IMR-90 (cell line): ENCODE data around the gene PRRX1. TPM values are rescaled to one million over a fixed set of nuclear protein-coding genes. Genes with fewer than 3 reads are reported as not detected.

Experiments used
- ATAC-seq: fragments of 200-7000 bp; cut with Tn5 transposase; 2 replicates; pipeline ENCODE4 v1.9.1; 2020; ENCODE audit warnings: low read depth, mild to moderate bottlenecking, moderate library complexity
- BruUV-seq: library from RNA; stranded (reverse); fragments of 400-500 nt; replicated peaks from 2 replicates; lab custom pipeline; 2021; lab: Mats Ljungman, UMichigan
- CTCF ChIA-PET: fragments of 300-600 bp; formaldehyde crosslinking; extraction: SDS; loops from one replicate; lab custom pipeline; 2021; ENCODE audit warnings: antibody characterized with exemption; lab: Yijun Ruan, JAX
- POLR2A ChIA-PET: fragments of 300-600 bp; sonication (Branson Sonifier 250); formaldehyde crosslinking; loops from one replicate; lab custom pipeline; 2022; ENCODE audit warnings: antibody characterized with exemption; ENCODE audit not compliant: unreplicated experiment; lab: Charles Lee
- DNase-seq: peaks from one replicate; pipeline ENCODE4 v3.0.0; 2013
- H2AFZ ChIP-seq: replicated peaks from 2 replicates; pipeline ENCODE3; 2013; ENCODE audit warnings: low read length, mild to moderate bottlenecking; ENCODE audit not compliant: poor library complexity
- H2AK5ac ChIP-seq: 2 replicates; pipeline ENCODE4 v1.6.1; 2013; ENCODE audit warnings: low read depth, low read length, inconsistent platforms
- H2AK9ac ChIP-seq: replicated peaks from 2 replicates; pipeline ENCODE3; 2013; ENCODE audit warnings: mild to moderate bottlenecking, low read depth, low read length, moderate library complexity; ENCODE audit not compliant: poor library complexity
- H2BK120ac ChIP-seq: 2 replicates; pipeline ENCODE4 v1.6.1; 2013; ENCODE audit warnings: low read depth, low read length, inconsistent platforms
- H2BK15ac ChIP-seq: 3 replicates; pipeline ENCODE4 v1.6.1; 2013; ENCODE audit warnings: low read depth, low read length, inconsistent platforms
- H2BK20ac ChIP-seq: 2 replicates; pipeline ENCODE4 v1.6.1; 2013; ENCODE audit warnings: low read depth, mild to moderate bottlenecking, inconsistent platforms, low read length, moderate library complexity
- H2BK5ac ChIP-seq: 2 replicates; pipeline ENCODE4 v1.6.1; 2013; ENCODE audit warnings: mild to moderate bottlenecking, low read depth, low read length, inconsistent platforms; ENCODE audit not compliant: poor library complexity, severe bottlenecking
- H3K14ac ChIP-seq: replicated peaks from 2 replicates; pipeline ENCODE4 v1.6.1; 2013; ENCODE audit warnings: low read depth, low read length, inconsistent platforms
- H3K18ac ChIP-seq: 2 replicates; pipeline ENCODE4 v1.6.1; 2013; ENCODE audit warnings: low read depth, low read length, control low read depth
- H3K23ac ChIP-seq: 2 replicates; pipeline ENCODE4 v1.6.1; 2013; ENCODE audit warnings: low read depth, low read length, inconsistent platforms
- H3K27ac ChIP-seq: 2 replicates; pipeline ENCODE4 v1.5.1; 2013; ENCODE audit warnings: mild to moderate bottlenecking, control low read depth, low read length; ENCODE audit not compliant: insufficient read depth
- H3K27me3 ChIP-seq: 2 replicates; pipeline ENCODE4 v1.6.1; 2013; ENCODE audit warnings: low read length; ENCODE audit not compliant: control insufficient read depth, insufficient read depth
- H3K36me3 ChIP-seq: 2 replicates; pipeline ENCODE4 v1.6.1; 2013; ENCODE audit warnings: low read length, mixed read lengths; ENCODE audit not compliant: control insufficient read depth, insufficient read depth
- H3K4ac ChIP-seq: 2 replicates; pipeline ENCODE4 v1.6.1; 2013; ENCODE audit warnings: low read depth, low read length, inconsistent platforms
- H3K4me1 ChIP-seq: 2 replicates; pipeline ENCODE4 v1.6.1; 2013; ENCODE audit warnings: low read length, mixed read lengths; ENCODE audit not compliant: control insufficient read depth, insufficient read depth
- H3K4me2 ChIP-seq: 2 replicates; pipeline ENCODE4 v1.6.1; 2013; ENCODE audit warnings: low read depth, mild to moderate bottlenecking, control low read depth, low read length, moderate library complexity
- H3K4me3 ChIP-seq: 2 replicates; pipeline ENCODE4 v1.5.1; 2013; ENCODE audit warnings: low read depth, mild to moderate bottlenecking, control low read depth, low read length, moderate library complexity; ENCODE audit not compliant: insufficient read depth
- H3K56ac ChIP-seq: 2 replicates; pipeline ENCODE4 v1.6.1; 2013; ENCODE audit warnings: low read length, inconsistent platforms; ENCODE audit not compliant: insufficient read depth; ENCODE audit errors: extremely low read depth
- H3K79me1 ChIP-seq, 2 experiments: 2 replicates each; pipeline ENCODE4 v1.6.1; 2013; ENCODE audit warnings: low read length in 2 of 2, inconsistent platforms in 1 of 2, low read depth in 1 of 2
- H3K9ac ChIP-seq: 2 replicates; pipeline ENCODE4 v1.6.1; 2013; ENCODE audit warnings: low read depth, low read length, control low read depth
- H3K9me1 ChIP-seq: 2 replicates; pipeline ENCODE4 v1.6.1; 2013; ENCODE audit warnings: low read length, inconsistent platforms; ENCODE audit not compliant: insufficient read depth
- H3K9me3 ChIP-seq: 2 replicates; pipeline ENCODE4 v1.6.1; 2013; ENCODE audit warnings: low read length; ENCODE audit not compliant: control insufficient read depth, insufficient read depth
- H4K20me1 ChIP-seq: 2 replicates; pipeline ENCODE4 v1.6.1; 2013; ENCODE audit warnings: low read length, inconsistent platforms; ENCODE audit not compliant: insufficient read depth
- H4K5ac ChIP-seq: 2 replicates; pipeline ENCODE4 v1.6.1; 2013; ENCODE audit warnings: mild to moderate bottlenecking, low read depth, low read length, control low read depth
- H4K8ac ChIP-seq, 2 experiments: 2 replicates each; pipeline ENCODE4 v1.6.1; 2013; ENCODE audit warnings: low read depth in 2 of 2, low read length in 2 of 2, control low read depth in 1 of 2, inconsistent platforms in 1 of 2
- H4K91ac ChIP-seq: 2 replicates; pipeline ENCODE4 v1.6.1; 2013; ENCODE audit warnings: low read depth, low read length, inconsistent platforms; ENCODE audit not compliant: insufficient read depth
- BHLHE40 ChIP-seq: fragments of 150-350 bp; IDR thresholded peaks from 2 replicates; pipeline ENCODE4 v1.6.1; 2016; ENCODE audit warnings: mild to moderate bottlenecking, low read depth, low read length
- CEBPB ChIP-seq: IDR thresholded peaks from 2 replicates; pipeline ENCODE4 v1.6.1; 2012; ENCODE audit warnings: low read depth, low read length, improper control_type of control experiment
- CHD1 ChIP-seq: IDR thresholded peaks from 2 replicates; pipeline ENCODE4 v1.6.1; 2012; ENCODE audit warnings: low read depth, low read length, improper control_type of control experiment
- FOS ChIP-seq: fragments of 150-350 bp; IDR thresholded peaks from 2 replicates; pipeline ENCODE4 v1.6.1; 2016; ENCODE audit warnings: low read depth, low read length
- MAFK ChIP-seq: IDR thresholded peaks from 2 replicates; pipeline ENCODE4 v1.6.1; 2012; ENCODE audit warnings: low read depth, low read length, improper control_type of control experiment
- MAZ ChIP-seq: IDR thresholded peaks from 2 replicates; pipeline ENCODE4 v1.6.1; 2012; ENCODE audit warnings: low read depth, mild to moderate bottlenecking, low read length, improper control_type of control experiment, moderate library complexity, borderline replicate concordance
- NFE2L2 ChIP-seq: fragments of 150-350 bp; IDR thresholded peaks from 2 replicates; pipeline ENCODE4 v1.6.1; 2016; ENCODE audit warnings: low read depth, mild to moderate bottlenecking, low read length
- POLR2A ChIP-seq: IDR thresholded peaks from 2 replicates; pipeline ENCODE4 v1.6.1; 2012; ENCODE audit warnings: mild to moderate bottlenecking, low read depth, low read length
- RAD21 ChIP-seq: IDR thresholded peaks from 2 replicates; pipeline ENCODE4 v1.6.1; 2012; ENCODE audit warnings: low read length, improper control_type of control experiment
- RCOR1 ChIP-seq: IDR thresholded peaks from 2 replicates; pipeline ENCODE4 v1.6.1; 2012; ENCODE audit warnings: mild to moderate bottlenecking, low read length, improper control_type of control experiment; ENCODE audit not compliant: insufficient replicate concordance
- RFX5 ChIP-seq: IDR thresholded peaks from 2 replicates; pipeline ENCODE4 v1.8.0; 2012; ENCODE audit warnings: low read depth, mild to moderate bottlenecking, low read length, moderate library complexity
- SMC3 ChIP-seq: fragments of 150-350 bp; IDR thresholded peaks from 2 replicates; pipeline ENCODE4 v1.6.1; 2016; ENCODE audit warnings: low read depth, mild to moderate bottlenecking, antibody characterized with exemption, low read length, moderate library complexity
- whole genome bisulfite sequencing, 2 experiments: methylation state at CpG; one replicate each; pipeline versions ENCODE4 v1.1.5 to v1.1.7; 2013; ENCODE audit warnings: missing lambda C conversion rate in 2 of 2; ENCODE audit not compliant: insufficient read length in 1 of 2; ENCODE audit errors: extremely low coverage in 2 of 2; 5-methylcytosine and 5-hydroxymethylcytosine counted together
- dilution Hi-C: fragments of 300-500 bp; cut with HindIII; formaldehyde crosslinking; loops from one replicate; pipeline ENCODE4 v1.14.3; 2018; ENCODE audit warnings: low sequenced_read_pairs; ENCODE audit not compliant: unreplicated experiment
- in situ Hi-C: fragments of 300-500 bp; cut with MboI; formaldehyde crosslinking; loops from 3 replicates; pipeline ENCODE4 v1.14.3; 2019; ENCODE audit warnings: low sequenced_read_pairs, inconsistent platforms, mixed read lengths
- intact Hi-C: fragments of 100-400 bp; cut with micrococcal nuclease; formaldehyde crosslinking; loops from 2 replicates; pipeline ENCODE4 v1.10.0; 2022
- polyA plus RNA-seq, 3 experiments: library from polyadenylated mRNA; depleted of rRNA; stranded (reverse); fragments of >200 nt; gene quantifications; 2 replicates each; pipeline ENCODE4 v1.2.3, GENCODE V29; 2012; ENCODE audit warnings: low replicate concordance in 1 of 3
- total RNA-seq: library from RNA; depleted of rRNA; stranded (reverse); fragments of >200 nt; gene quantifications from 2 replicates; pipeline ENCODE4 v1.2.3, GENCODE V29; 2012
- TF ChIP-seq, protein P1 (sequence below): fragments of 150-350 bp; IDR thresholded peaks from 2 replicates; pipeline ENCODE4 v1.6.1; 2017; ENCODE audit warnings: mild to moderate bottlenecking, antibody characterized with exemption, low read length, low read depth
- TF ChIP-seq, protein P2 (sequence below): fragments of 150-350 bp; IDR thresholded peaks from 2 replicates; pipeline ENCODE4 v1.6.1; 2016; ENCODE audit warnings: low read depth, mild to moderate bottlenecking, low read length, moderate library complexity, borderline replicate concordance
- TF ChIP-seq, protein P3 (sequence below): conservative IDR thresholded peaks from 2 replicates; pipeline ENCODE4 v1.5.1; 2012; ENCODE audit warnings: mild to moderate bottlenecking, low read depth, low read length, improper control_type of control experiment

PRRX1 gene
- total and polyA plus RNA-seq, 2 of the 4 experiments (the other 2 are of a cell fraction), result 50.0 to 65.4 TPM

DNA sequence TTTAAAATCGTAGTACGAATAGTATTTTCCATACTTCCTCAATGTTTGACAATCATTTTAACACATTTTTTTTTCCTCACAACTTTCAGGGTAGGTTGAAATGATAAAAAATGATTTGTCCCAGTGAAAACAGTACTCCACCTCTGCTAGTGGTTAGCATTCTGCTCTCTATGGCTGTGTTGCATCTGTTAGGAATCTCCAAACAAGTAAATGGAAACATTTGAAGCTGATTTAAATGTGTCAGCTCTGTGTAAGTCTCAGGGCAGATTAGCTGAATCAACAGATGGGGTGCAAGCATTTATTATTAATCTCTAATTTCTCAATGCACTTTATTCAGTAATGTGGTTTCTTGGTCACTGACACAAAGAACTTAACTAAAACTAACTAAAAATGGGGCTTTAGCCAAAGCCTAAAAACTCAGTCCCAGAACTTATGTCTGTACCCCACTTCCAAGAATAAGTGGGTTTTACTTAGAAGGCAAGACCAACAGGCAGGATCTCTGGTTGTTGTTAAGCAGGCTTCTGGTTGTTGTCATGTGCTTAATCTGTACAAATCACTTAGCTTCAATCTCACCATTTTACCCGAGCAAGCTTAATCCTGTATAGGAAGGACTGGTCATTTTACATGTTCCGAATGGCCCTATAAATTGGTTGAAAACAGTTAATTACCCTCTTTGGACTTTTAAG is 67.8 kb downstream of the PRRX1 start:
- CTCF ChIA-PET, result interaction anchor here (0.6 kb wide), 1 partner anchor 33 kb away, joined by 9 read pairs; no protein-coding TSS in a partner anchor
- TF ChIP-seq, protein P1, sequence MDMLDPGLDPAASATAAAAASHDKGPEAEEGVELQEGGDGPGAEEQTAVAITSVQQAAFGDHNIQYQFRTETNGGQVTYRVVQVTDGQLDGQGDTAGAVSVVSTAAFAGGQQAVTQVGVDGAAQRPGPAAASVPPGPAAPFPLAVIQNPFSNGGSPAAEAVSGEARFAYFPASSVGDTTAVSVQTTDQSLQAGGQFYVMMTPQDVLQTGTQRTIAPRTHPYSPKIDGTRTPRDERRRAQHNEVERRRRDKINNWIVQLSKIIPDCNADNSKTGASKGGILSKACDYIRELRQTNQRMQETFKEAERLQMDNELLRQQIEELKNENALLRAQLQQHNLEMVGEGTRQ, result no peak
- TF ChIP-seq FOS (no peak), CHD1 (no peak), RAD21 (no peak), MAZ (no peak), SMC3 (no peak), POLR2A (no peak), RCOR1 (no peak), CEBPB (no peak), BHLHE40 (no peak), RFX5 (no peak), NFE2L2 (no peak), MAFK (no peak)
- TF ChIP-seq, protein P2, sequence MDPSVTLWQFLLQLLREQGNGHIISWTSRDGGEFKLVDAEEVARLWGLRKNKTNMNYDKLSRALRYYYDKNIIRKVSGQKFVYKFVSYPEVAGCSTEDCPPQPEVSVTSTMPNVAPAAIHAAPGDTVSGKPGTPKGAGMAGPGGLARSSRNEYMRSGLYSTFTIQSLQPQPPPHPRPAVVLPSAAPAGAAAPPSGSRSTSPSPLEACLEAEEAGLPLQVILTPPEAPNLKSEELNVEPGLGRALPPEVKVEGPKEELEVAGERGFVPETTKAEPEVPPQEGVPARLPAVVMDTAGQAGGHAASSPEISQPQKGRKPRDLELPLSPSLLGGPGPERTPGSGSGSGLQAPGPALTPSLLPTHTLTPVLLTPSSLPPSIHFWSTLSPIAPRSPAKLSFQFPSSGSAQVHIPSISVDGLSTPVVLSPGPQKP, result no peak
- TF ChIP-seq, protein P3, sequence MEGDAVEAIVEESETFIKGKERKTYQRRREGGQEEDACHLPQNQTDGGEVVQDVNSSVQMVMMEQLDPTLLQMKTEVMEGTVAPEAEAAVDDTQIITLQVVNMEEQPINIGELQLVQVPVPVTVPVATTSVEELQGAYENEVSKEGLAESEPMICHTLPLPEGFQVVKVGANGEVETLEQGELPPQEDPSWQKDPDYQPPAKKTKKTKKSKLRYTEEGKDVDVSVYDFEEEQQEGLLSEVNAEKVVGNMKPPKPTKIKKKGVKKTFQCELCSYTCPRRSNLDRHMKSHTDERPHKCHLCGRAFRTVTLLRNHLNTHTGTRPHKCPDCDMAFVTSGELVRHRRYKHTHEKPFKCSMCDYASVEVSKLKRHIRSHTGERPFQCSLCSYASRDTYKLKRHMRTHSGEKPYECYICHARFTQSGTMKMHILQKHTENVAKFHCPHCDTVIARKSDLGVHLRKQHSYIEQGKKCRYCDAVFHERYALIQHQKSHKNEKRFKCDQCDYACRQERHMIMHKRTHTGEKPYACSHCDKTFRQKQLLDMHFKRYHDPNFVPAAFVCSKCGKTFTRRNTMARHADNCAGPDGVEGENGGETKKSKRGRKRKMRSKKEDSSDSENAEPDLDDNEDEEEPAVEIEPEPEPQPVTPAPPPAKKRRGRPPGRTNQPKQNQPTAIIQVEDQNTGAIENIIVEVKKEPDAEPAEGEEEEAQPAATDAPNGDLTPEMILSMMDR, result no peak

More for the DNA sequence above, 67.8 kb downstream of the PRRX1 start:
- peaks cover 14% of the 10 kb centered on the region for H3K36me3 ChIP-seq
- no peak overlapping the region for H2BK15ac ChIP-seq
- WGBS, 2 experiments, result 100% methylated on average over 1 of the region's 4 CpGs; no CpG with 5 or more reads in 1 of the 2 experiments
- no peak overlapping the region for H3K23ac ChIP-seq
- POLR2A ChIA-PET, result no interaction called here
- H3K4me2 ChIP-seq, result no peak overlapping the region
- no peaks in the 10 kb centered on the region for H3K27me3 ChIP-seq
- no peaks in the 10 kb centered on the region for H3K9me3 ChIP-seq
- H2AK5ac ChIP-seq, result no peak overlapping the region
- peaks cover 0 to 17% of the 10 kb centered on the region in 2 experiments; a peak in 2 of 4 replicates for H3K79me1 ChIP-seq
- DNase-seq, result no peak
- peaks cover 12% of the 10 kb centered on the region for H3K9me1 ChIP-seq
- H3K4ac ChIP-seq, result no peak overlapping the region
- no peak overlapping the region for H4K91ac ChIP-seq
- 0 out of 2 replicates have a peak overlapping the region, but pooled peaks have one; percentile 40 for H3K14ac ChIP-seq
- no peak overlapping the region for H2BK20ac ChIP-seq
- H3K27ac ChIP-seq, result no peak overlapping the region
- peak overlapping the region; percentile 32; the same call in 1 of the 2 replicates for H3K18ac ChIP-seq
- H2AK9ac ChIP-seq, result no peak overlapping the region
- intact Hi-C loops (no loop called here), in situ Hi-C loops (no loop called here), dilution Hi-C loops (no loop called here)
- no peak overlapping the region for H2BK120ac ChIP-seq
- no peak overlapping the region for H3K56ac ChIP-seq
- no TSS peak for BruUV-seq
- no peaks in the 10 kb centered on the region for H4K20me1 ChIP-seq
- 0 out of 2 replicates have a peak overlapping the region, but pooled peaks have one; percentile 16 for H4K5ac ChIP-seq
- peak; percentile 13 for ATAC-seq
- peaks cover 13% of the 10 kb centered on the region for H3K4me1 ChIP-seq
- no peak overlapping the region for H3K4me3 ChIP-seq
- H3K9ac ChIP-seq, result no peak overlapping the region
- H2AFZ ChIP-seq, result no peak overlapping the region
- no peak overlapping the region for H4K8ac ChIP-seq
- peak overlapping the region; percentile 44 for H2BK5ac ChIP-seq
